Fibroblast of peridontal ligament (primary cell): Measurements from ENCODE around the gene GP9.
"Not testable (repeated sequence)": the region's sequence is repeated elsewhere in the genome, so short reads cannot be mapped to it uniquely, and the experiment has no call there.

Experiments used
- DNase-seq: peaks from one replicate; pipeline ENCODE4 v3.0.0-alpha.2; 2010; ENCODE audit errors: extremely low read depth

Gene GP9

DNA sequence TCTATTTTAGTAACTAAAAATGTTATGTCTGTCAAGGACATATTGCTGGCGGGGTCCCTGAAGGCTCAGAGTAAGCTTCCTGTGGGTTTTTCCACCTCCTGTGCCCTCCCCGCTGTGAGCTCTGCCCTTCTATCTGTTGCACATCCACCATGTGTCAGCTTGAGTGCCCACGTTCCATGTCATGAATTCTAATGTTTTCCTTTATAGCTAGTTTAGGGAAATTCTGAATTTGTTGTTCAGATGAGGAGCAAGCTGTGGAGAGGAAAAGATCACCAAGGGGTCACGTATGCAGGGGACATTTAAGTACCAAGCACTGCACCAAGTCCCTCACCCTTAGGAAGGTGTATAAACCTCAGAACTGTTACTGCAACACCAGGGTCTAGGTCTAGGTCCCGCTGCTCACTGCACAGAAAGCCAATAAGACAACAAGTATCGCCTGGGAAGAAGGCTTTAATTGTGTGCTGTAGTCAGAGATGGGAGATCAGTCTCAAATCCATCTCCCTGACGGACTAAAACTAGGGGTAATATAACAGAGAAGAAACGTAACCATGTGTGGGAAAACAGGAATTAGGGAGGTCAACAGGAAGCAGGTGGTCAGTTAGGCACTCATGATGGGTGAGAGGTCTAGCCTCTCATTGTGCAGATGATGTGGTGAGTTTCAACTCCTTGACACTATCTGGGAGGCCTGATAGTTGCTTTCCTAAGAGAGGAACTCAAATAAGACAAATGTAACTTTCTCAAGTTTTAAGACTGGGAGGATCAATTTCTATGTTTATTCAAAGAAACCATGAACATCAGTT lies 9.7 kb downstream of the GP9 start:
- no peak for DNase-seq

GRCh38 chr3:129077222-129077621 lies 16.6 kb downstream of the GP9 start:
- peak; percentile 28 for DNase-seq

DNA sequence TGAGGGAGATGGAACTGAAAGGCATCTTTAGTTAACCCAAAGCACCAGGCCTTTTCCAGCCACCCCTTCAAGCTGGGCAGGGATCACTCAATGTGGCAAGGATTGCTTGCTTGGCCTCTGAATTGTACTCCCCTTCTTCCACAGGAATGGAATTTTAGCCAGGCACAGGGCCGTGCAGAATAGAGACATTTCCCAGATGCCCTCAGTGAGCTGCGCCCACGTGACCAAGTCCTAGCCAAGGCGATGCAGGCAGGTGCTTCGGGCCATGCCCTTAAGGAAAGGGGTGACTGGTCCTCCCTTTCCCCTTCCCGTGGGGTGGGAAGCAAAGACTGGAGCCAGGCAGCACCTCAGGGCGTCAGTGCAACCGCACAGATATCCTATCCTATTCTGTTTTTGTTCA lies 17.9 kb downstream of the GP9 start:
- DNase-seq, result no peak

DNA sequence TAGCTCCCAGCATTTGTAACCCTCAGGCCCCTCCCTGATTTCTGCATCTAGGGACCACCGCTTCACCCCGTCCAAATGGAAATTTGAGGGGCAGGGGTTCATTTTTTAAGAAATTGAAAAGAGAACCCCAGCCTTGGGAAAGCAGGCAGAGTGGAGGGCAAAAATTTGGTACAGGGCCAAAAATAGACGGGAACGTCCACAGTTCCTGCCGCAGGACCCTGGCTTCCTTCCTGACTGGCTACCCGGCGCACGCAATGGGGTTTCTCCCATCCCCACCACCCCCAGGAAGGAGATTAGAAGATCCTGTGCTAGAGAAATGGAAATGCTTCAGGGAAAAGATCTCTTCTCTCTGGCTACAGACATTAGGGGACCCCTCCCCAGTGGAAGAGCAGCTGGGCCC lies 20.9 kb downstream of the GP9 start:
- no peak for DNase-seq

GRCh38 chr3:129082026-129082425 lies 21.4 kb downstream of the GP9 start:
- DNase-seq, result no peak

GRCh38 chr3:129084501-129084900 lies 23.9 kb downstream of the GP9 start:
- DNase-seq, result no peak

DNA sequence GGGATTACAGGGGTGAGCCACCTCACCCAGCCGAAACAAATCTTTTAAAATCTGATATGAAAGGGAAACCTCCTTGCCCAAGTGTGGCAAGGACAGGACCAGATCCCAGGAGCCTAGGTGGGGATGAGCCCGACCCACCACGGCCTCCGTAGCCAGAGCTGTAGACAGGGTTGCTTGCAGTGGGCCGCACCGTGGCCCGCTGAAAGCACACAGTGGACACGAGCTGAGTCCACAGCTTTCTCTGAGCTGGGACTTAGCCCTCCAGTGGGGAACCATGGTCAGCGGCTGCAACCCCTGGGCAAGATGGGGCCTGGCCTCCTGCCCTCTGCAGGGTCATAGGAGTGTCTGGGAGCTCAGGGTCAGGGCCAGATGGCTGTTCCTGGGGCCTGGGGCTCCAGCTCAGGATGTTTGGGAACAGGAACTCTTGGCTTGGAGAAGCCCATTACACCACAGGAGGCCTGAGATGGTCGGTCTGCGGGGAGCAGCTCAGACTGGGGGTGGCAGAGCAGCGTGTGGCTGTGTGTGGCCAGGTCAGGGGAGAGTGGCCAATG lies 24.7 kb downstream of the GP9 start:
- no peak for DNase-seq

- no peak for DNase-seq
Measured at GRCh38 chr3:129085818-129086217, 25.2 kb downstream of the GP9 start.

DNA sequence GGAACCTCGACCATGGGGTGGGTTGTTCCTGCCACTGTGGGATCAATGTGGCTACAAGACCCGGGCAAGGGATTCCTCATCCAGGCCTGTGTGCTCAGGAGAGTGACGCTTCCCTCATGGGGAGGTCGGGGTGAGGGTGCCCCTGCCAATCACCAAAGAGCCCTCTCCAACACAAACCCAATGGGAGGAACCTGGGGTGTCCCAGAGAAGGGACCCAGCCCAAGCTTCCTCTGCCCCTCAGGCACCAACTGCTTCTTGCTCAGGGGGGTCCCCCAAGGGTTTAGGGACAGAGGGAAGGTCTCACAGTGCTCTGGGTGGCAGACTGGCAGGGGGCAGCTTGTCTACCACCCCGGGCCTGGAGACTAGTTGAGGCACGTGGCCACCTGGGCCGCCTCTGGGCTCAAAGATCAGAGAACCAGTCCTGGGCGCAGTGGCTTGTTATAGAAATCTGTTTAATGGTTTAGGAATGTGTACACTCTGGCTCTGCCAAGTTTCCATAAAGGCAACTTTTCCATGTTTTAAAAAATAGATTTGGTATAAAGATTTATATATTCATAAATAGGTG lies 26.6 kb downstream of the GP9 start:
- DNase-seq, result peak; percentile 32

- DNase-seq, result peak; percentile 36
Measured at GRCh38 chr3:129087904-129088303, 27.3 kb downstream of the GP9 start.

DNA sequence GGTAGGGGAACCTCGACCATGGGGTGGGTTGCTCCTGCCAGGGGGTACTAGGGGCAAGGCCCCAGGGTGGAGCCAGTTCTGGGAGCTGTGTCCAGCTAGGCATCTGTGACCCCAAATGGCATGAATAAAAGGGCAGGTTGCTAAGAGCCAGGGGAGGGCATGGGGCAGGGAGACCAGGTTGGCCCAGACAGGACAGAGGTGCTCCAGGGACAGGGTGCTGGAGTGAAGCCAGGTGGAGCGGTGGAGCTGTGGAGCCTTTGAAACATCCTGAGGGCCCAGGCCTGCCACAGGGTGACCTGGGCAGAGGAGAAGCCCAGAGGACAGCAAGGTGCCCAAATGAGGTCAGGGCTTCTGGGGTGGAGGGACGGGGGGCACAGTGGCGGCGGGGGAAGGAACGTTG lies 27.7 kb downstream of the GP9 start:
- not testable (repeated sequence) for DNase-seq

DNA sequence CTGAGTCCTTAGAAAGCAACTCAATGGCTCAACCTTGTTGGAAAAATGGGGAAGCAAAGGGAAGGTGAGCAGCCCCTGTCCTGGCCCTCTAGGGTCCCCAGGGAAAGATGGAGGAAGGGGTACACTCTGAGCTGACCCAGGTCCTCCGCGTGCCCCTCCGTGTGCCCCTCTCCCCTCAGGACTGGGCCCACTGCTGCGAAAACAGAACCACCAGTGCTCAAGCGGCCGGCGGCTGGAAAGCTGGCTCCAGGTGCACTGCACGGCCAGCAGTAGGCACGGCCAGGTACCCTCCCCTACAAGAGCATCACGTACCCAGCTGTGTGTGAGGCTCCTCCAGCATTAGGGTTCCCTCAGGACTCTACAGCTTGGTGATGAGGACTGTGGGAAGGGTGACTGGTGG lies 34.7 kb downstream of the GP9 start:
- no peak for DNase-seq

GRCh38 chr3:129100274-129100673 lies 39.7 kb downstream of the GP9 start:
- no peak for DNase-seq

DNA sequence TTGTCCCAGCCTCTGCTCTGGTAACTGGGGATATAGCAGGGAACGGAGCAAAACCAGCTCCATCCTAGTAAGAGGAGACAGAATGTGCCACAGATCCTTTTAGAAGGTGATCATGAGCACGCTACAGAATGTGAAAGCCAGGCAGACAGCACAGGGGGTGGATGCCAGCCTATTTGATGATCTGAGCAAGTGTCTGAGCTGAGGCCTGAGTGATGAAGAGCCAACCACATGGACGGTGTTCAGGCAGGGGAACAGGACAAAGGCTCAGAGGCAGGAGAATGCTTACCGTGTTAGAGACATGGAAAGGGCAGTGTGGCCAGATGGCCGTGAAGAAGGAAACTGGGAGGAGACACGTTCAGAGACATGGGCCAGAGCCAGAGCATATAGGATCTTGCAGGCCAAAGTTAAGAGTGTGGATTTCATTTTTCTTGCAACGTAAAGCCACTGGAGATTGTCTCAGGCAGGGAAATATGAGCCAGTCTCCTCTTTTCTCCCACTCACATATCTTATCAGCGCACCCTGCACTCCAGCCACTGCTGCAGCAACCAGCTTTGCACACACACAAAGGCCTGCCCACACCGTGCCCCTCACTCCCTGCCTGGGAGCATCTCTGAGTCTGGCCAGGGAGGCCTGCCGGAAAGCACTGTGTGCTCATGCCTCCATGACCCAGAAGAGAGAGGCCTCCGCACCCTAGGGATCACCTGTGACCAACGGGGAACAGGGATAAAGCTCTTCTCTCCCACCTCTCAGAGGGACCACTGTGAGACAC lies 41.0 kb downstream of the GP9 start:
- no peak for DNase-seq

- no peak for DNase-seq
Measured at GRCh38 chr3:129103296-129103695, 42.7 kb downstream of the GP9 start.

DNA sequence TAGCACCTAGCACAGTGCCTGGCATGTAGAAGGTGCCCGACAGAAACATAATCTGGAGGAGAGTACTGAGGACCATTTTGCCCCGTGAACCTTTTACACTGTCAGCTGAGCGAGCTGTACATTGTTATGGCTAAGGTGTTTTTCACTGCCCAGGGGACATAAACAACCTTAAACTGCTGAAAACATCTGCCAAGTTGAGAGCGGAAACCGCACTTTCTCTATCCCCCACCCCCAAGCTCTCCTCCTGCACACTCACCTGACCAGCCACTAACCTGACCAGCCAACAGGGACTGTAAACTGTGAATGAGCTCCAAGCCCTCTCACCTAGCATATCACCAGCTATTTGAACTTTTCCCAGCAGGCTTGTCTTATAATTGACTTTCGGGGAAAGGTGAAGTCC lies 43.5 kb downstream of the GP9 start:
- DNase-seq, result no peak

- DNase-seq, result no peak
Measured at GRCh38 chr3:129104498-129105079, 44.0 kb downstream of the GP9 start.

GRCh38 chr3:129105862-129106261 lies 45.3 kb downstream of the GP9 start:
- DNase-seq, result peak; percentile 12

- DNase-seq, result peak; percentile 23
Measured at GRCh38 chr3:129106320-129106719, 45.7 kb downstream of the GP9 start.

- DNase-seq, result no peak
Measured at GRCh38 chr3:129106866-129107565, 46.4 kb downstream of the GP9 start.

DNA sequence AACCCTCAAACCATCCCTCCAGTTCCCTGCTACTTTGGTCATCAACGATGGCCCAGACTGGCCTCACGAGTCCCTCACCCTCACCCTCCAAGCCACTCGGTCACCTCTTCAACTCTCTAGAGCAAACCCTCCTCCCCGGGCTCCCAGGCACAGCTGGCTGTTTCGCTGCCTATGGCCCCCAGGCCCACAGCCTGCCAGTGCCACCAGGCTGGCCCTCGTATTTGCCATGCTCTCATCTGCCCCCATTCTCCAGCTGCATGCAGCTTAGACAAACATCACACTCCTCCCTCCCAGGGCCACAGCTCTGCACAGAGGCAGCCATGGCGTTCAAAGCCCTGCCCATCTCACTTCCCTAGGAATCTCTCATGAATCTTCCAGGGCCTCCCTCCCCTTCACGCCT lies 47.2 kb downstream of the GP9 start:
- no peak for DNase-seq
